DLD1 (cell line): Measurements from ENCODE around the gene CADM3.

ENCODE experiments used
- in situ Hi-C: cut with HindIII; loops from 2 replicates; pipeline ENCODE4 v1.10.0; 2017; ENCODE audit warnings: low sequenced_read_pairs

Gene CADM3

GRCh38 chr1:159204161-159205141 lies 33.0 kb downstream of the CADM3 start, which contains the start of gene ACKR1:
Gene ACKR1, plus strand, starts transcription at chr1:159204875. Its CDS starts 85 bp downstream, at chr1:159204960.
- in situ Hi-C loops = loop anchor here (25.0 kb wide), 1 partner anchor 683 kb away; no protein-coding TSS in a partner anchor

GRCh38 chr1:159205225-159205624 lies 33.8 kb downstream of the CADM3 start:
- in situ Hi-C loops = loop anchor here (25.0 kb wide), 1 partner anchor 682 kb away; no protein-coding TSS in a partner anchor

GRCh38 chr1:159206110-159206509 lies 34.7 kb downstream of the CADM3 start:
- in situ Hi-C loops = loop anchor here (25.0 kb wide), 1 partner anchor 681 kb away; no protein-coding TSS in a partner anchor

GRCh38 chr1:159207080-159207479 lies 35.7 kb downstream of the CADM3 start:
- in situ Hi-C loops = loop anchor here (25.0 kb wide), 1 partner anchor 680 kb away; no protein-coding TSS in a partner anchor

GRCh38 chr1:159207774-159208173 lies 36.4 kb downstream of the CADM3 start:
- in situ Hi-C loops = loop anchor here (25.0 kb wide), 1 partner anchor 680 kb away; no protein-coding TSS in a partner anchor

- in situ Hi-C loops = loop anchor here (25.0 kb wide), 1 partner anchor 679 kb away; no protein-coding TSS in a partner anchor
Measured at GRCh38 chr1:159208175-159208825, 36.9 kb downstream of the CADM3 start.

GRCh38 chr1:159209061-159209460 lies 37.6 kb downstream of the CADM3 start:
- in situ Hi-C loops = loop anchor here (25.0 kb wide), 1 partner anchor 678 kb away; no protein-coding TSS in a partner anchor

GRCh38 chr1:159211331-159212136 lies 40.1 kb downstream of the CADM3 start:
- in situ Hi-C loops = loop anchor here (25.0 kb wide), 1 partner anchor 676 kb away; no protein-coding TSS in a partner anchor

- in situ Hi-C loops = loop anchor here (25.0 kb wide), 1 partner anchor 675 kb away; no protein-coding TSS in a partner anchor
Measured at GRCh38 chr1:159212596-159212995, 41.2 kb downstream of the CADM3 start.

GRCh38 chr1:159214149-159214760 lies 42.8 kb downstream of the CADM3 start:
- in situ Hi-C loops = loop anchor here (25.0 kb wide), 1 partner anchor 673 kb away; no protein-coding TSS in a partner anchor

- in situ Hi-C loops = loop anchor here (25.0 kb wide), 1 partner anchor 668 kb away; no protein-coding TSS in a partner anchor
Measured at GRCh38 chr1:159218649-159219636, 47.5 kb downstream of the CADM3 start.

GRCh38 chr1:159222075-159222865 lies 50.9 kb downstream of the CADM3 start:
- in situ Hi-C loops = loop anchor here (25.0 kb wide), 1 partner anchor 665 kb away; no protein-coding TSS in a partner anchor

- in situ Hi-C loops = loop anchor here (25.0 kb wide), 1 partner anchor 664 kb away; no protein-coding TSS in a partner anchor
Measured at GRCh38 chr1:159223004-159223403, 51.6 kb downstream of the CADM3 start.

GRCh38 chr1:159228554-159228953 lies 57.1 kb downstream of the CADM3 start:
- in situ Hi-C loops = no loop called here

- in situ Hi-C loops = no loop called here
Measured at GRCh38 chr1:159229260-159229885, 58.0 kb downstream of the CADM3 start.

GRCh38 chr1:159229896-159230295 lies 58.5 kb downstream of the CADM3 start:
- in situ Hi-C loops = no loop called here
